Loucy (cell line): ENCODE results near the gene IL24.

ENCODE experiments used
- H2AFZ ChIP-seq: fragments of 200-600 bp; sonication (generic); 2 replicates; pipeline ENCODE4 v1.6.0; 2016; ENCODE audit warnings: antibody characterized with exemption, mild to moderate bottlenecking, low read length, moderate library complexity
- H3F3A ChIP-seq: fragments of 200-600 bp; 2 replicates; pipeline ENCODE4 v1.6.0; 2016; ENCODE audit warnings: antibody characterized with exemption, low read depth, mild to moderate bottlenecking
- H3K27me3 ChIP-seq: fragments of 200-600 bp; sonication (generic); 2 replicates; pipeline ENCODE4 v1.6.1; 2014; ENCODE audit warnings: low read length, mild to moderate bottlenecking; ENCODE audit not compliant: insufficient read depth, poor library complexity, severe bottlenecking
- H3K36me3 ChIP-seq: fragments of 200-600 bp; sonication (generic); 2 replicates; pipeline ENCODE4 v1.6.1; 2016; ENCODE audit warnings: low read length; ENCODE audit not compliant: insufficient read depth
- H3K4me1 ChIP-seq: fragments of 200-600 bp; sonication (generic); 2 replicates; pipeline ENCODE4 v1.5.1; 2014; ENCODE audit warnings: low read length, mild to moderate bottlenecking; ENCODE audit not compliant: insufficient read depth, poor library complexity, severe bottlenecking
- H3K4me2 ChIP-seq: fragments of 200-600 bp; sonication (generic); 2 replicates; pipeline ENCODE4 v1.6.0; 2014; ENCODE audit warnings: antibody characterized with exemption, low read length, low read depth, mild to moderate bottlenecking; ENCODE audit not compliant: poor library complexity, severe bottlenecking
- H3K4me3 ChIP-seq: fragments of 200-600 bp; sonication (generic); 2 replicates; pipeline ENCODE4 v1.5.1; 2014; ENCODE audit warnings: low read length, mild to moderate bottlenecking, mixed read lengths; ENCODE audit not compliant: poor library complexity, severe bottlenecking
- H3K79me2 ChIP-seq: fragments of 200-600 bp; sonication (generic); 2 replicates; pipeline ENCODE4 v1.6.1; 2014; ENCODE audit warnings: low read length; ENCODE audit not compliant: insufficient read depth
- H3K9ac ChIP-seq: fragments of 200-600 bp; sonication (generic); 2 replicates; pipeline ENCODE4 v1.6.0; 2014; ENCODE audit warnings: mild to moderate bottlenecking, low read depth, low read length, moderate library complexity; ENCODE audit not compliant: poor library complexity, severe bottlenecking
- H3K9me2 ChIP-seq: fragments of 200-600 bp; sonication (generic); replicated peaks from 2 replicates; pipeline ENCODE4 v1.6.1; 2016; ENCODE audit warnings: low read depth, low read length, mixed read lengths
- H3K9me3 ChIP-seq: fragments of 200-600 bp; sonication (generic); 2 replicates; pipeline ENCODE4 v1.6.1; 2014; ENCODE audit warnings: mild to moderate bottlenecking, antibody characterized with exemption, low read length, low read depth; ENCODE audit not compliant: insufficient read depth
- H4K20me1 ChIP-seq: fragments of 200-600 bp; sonication (generic); 2 replicates; pipeline ENCODE4 v1.6.0; 2014; ENCODE audit warnings: antibody characterized with exemption, low read length, mild to moderate bottlenecking; ENCODE audit not compliant: insufficient read depth, poor library complexity, severe bottlenecking
- CTCF ChIP-seq: fragments of 200-600 bp; sonication (generic); conservative IDR thresholded peaks from 2 replicates; pipeline ENCODE4 v1.5.1; 2014; ENCODE audit warnings: mild to moderate bottlenecking, antibody characterized with exemption, low read length
- EZH2phosphoT487 ChIP-seq: fragments of 200-600 bp; IDR thresholded peaks from 2 replicates; pipeline ENCODE4 v1.6.1; 2018; ENCODE audit warnings: antibody characterized with exemption, mild to moderate bottlenecking, moderate library complexity, borderline replicate concordance

The IL24 gene

GRCh38 chr1:206902702-206903101 lies 5.5 kb downstream of the IL24 start:
- no peak overlapping the region for H2AFZ ChIP-seq

GRCh38 chr1:206903687-206904086 lies 6.4 kb downstream of the IL24 start:
- no peaks in the 10 kb centered on the region for H3K79me2 ChIP-seq
- H4K20me1 ChIP-seq, result no peaks in the 10 kb centered on the region
- no peaks in the 10 kb centered on the region for H3K9me2 ChIP-seq
- peaks cover 6% of the 10 kb centered on the region for H3K27me3 ChIP-seq
- TF ChIP-seq CTCF, result no peak
- H3K36me3 ChIP-seq, result no peaks in the 10 kb centered on the region
- H3K4me1 ChIP-seq, result no peaks in the 10 kb centered on the region
- H2AFZ ChIP-seq, result no peak overlapping the region
- H3K4me2 ChIP-seq, result no peak overlapping the region
- H3K9me3 ChIP-seq, result no peaks in the 10 kb centered on the region
- H3K4me3 ChIP-seq, result no peak overlapping the region
- H3F3A ChIP-seq, result no peaks in the 10 kb centered on the region
- H3K9ac ChIP-seq, result no peak overlapping the region

More at GRCh38 chr1:206902702-206903101, 5.5 kb downstream of the IL24 start:
- H3K9me3 ChIP-seq, result no peaks in the 10 kb centered on the region
- no peaks in the 10 kb centered on the region for H3K27me3 ChIP-seq
- H3F3A ChIP-seq, result no peaks in the 10 kb centered on the region
- no peaks in the 10 kb centered on the region for H3K4me1 ChIP-seq
- H3K9ac ChIP-seq, result no peak overlapping the region
- no peaks in the 10 kb centered on the region for H3K79me2 ChIP-seq
- no peak overlapping the region for H3K4me3 ChIP-seq
- H3K36me3 ChIP-seq, result no peaks in the 10 kb centered on the region
- H4K20me1 ChIP-seq, result no peaks in the 10 kb centered on the region
- TF ChIP-seq CTCF (no peak), EZH2phosphoT487 (no peak)
- H3K4me2 ChIP-seq, result no peak overlapping the region
- no peaks in the 10 kb centered on the region for H3K9me2 ChIP-seq

- Histone ChIP-seq H3K9me2 (no peaks in the 10 kb centered on the region), H2AFZ (no peak overlapping the region), H3K79me2 (no peaks in the 10 kb centered on the region), H3K27me3 (peaks cover 15% of the 10 kb centered on the region), H3K4me1 (no peaks in the 10 kb centered on the region), H3K9me3 (no peaks in the 10 kb centered on the region), H3K4me3 (no peak overlapping the region), H3K9ac (no peak overlapping the region), H3K4me2 (no peak overlapping the region), H3F3A (no peaks in the 10 kb centered on the region), H4K20me1 (no peaks in the 10 kb centered on the region), H3K36me3 (no peaks in the 10 kb centered on the region)
- no peak for TF ChIP-seq CTCF
- no peak for TF ChIP-seq EZH2phosphoT487
Observed at GRCh38 chr1:206904423-206905142, 7.3 kb downstream of the IL24 start.
